ENCODE data around the gene PLXNB2. TPM values are rescaled to one million over a fixed set of nuclear protein-coding genes. Genes with fewer than 3 reads are reported as not detected.

PLXNB2 gene
- total RNA-seq, 4 donors from 2014 or later, result 115 to 218 (median 154) TPM

DNA sequence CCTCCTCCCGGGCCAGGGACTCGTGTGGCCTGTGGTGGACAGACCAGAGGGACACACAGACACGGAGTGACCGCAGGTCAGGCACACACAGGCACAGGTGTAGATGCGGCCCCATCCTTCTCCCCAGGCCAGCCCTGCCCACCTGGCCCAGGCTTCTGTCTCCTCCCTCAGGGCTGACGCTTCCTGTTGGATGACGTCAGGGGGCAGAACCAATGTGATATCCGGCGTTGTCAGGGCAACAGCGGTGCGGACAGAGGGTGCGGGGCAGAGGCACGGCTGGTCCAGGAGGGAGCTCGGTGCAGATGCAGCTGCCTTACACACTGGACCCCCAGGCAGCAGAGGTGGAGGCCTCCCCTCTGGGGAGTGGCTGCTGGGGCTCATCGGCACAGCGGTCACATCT, 59.7 kb downstream of the PLXNB2 start:
- 89% methylated on average over 3 of the region's 16 CpGs for WGBS
- peaks cover 45 to 87% (median 72%) of the 10 kb centered on the region in 4 donors for H3K4me1 ChIP-seq
- TF ChIP-seq, protein P1, sequence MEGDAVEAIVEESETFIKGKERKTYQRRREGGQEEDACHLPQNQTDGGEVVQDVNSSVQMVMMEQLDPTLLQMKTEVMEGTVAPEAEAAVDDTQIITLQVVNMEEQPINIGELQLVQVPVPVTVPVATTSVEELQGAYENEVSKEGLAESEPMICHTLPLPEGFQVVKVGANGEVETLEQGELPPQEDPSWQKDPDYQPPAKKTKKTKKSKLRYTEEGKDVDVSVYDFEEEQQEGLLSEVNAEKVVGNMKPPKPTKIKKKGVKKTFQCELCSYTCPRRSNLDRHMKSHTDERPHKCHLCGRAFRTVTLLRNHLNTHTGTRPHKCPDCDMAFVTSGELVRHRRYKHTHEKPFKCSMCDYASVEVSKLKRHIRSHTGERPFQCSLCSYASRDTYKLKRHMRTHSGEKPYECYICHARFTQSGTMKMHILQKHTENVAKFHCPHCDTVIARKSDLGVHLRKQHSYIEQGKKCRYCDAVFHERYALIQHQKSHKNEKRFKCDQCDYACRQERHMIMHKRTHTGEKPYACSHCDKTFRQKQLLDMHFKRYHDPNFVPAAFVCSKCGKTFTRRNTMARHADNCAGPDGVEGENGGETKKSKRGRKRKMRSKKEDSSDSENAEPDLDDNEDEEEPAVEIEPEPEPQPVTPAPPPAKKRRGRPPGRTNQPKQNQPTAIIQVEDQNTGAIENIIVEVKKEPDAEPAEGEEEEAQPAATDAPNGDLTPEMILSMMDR (IDR thresholded peaks at IDR 0.05), result no peak
- peak in 1 of 2 donors; percentile 8 for TF ChIP-seq POLR2AphosphoS5 (IDR thresholded peaks at IDR 0.05)
- intact Hi-C loops (cut with DNase I), result loop anchor here (10.0 kb wide), 1 partner anchor 227 kb away; the partner anchor contains the start of gene SBF1
- no peaks in the 10 kb centered on the region for H3K9me3 ChIP-seq
- no peak overlapping the region for H3K27ac ChIP-seq (replicated peaks in 1 of 4)
- no peak for DNase-seq (ENCODE audit: extremely low spot score)
- H3K4me3 ChIP-seq, result no peak overlapping the region
- no peaks in the 10 kb centered on the region for H3K27me3 ChIP-seq
- H3K36me3 ChIP-seq, result peaks cover 0 to 22% (median 10%) of the 10 kb centered on the region in 4 donors

DNA sequence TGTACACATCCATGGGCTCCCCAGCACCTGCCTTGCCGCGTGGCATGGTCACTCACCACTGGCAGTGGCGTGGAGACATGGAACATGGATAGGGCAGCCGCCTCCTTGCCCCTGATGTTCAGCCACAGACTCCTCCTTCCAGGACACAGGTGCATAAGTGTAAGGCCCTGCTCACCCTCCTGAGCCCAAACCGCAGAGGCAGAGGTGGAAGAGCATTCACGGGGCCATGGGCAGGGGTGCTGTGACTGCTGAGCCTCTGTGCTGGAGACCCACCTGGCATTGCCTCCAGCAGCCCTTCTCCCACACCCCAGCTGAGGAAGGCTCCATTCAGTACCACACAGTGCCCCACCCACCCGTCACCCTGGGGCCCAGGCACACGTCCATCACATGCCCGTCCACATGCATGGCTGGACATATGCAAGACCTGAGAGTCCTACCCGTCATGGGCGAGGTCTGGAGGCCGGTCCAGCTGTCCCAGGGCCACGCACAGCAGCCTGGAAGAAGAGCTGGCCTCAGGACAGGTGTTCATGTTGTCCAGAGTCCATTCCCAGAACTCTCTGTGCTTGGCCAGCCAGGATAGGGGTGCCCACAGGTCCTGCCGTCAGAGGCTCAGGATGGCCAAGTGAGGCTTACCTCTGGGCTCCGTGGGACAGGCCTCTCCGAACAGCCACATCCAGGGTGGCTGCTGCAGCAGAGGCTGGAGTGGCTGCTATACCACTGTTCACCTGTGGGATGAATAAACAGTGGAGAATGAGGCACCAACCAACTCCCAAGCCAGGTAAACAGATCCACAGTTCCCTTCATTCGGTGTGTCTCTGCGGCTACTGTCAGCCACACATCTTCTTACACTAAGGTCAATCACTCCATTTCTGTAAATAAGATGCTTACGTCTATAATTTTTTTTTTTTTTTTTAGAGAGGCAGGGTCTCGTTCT, 60.9 kb downstream of the PLXNB2 start:
- H3K27me3 ChIP-seq, result no peaks in the 10 kb centered on the region
- no peak for DNase-seq (ENCODE audit: extremely low spot score)
- H3K36me3 ChIP-seq, result peaks cover 0 to 22% (median 10%) of the 10 kb centered on the region in 4 donors
- no peaks in the 10 kb centered on the region for H3K9me3 ChIP-seq
- intact Hi-C loops (cut with DNase I), result loop anchor here (10.0 kb wide), 1 partner anchor 228 kb away; the partner anchor contains the start of gene SBF1
- no peak for TF ChIP-seq EP300 (IDR thresholded peaks at IDR 0.05)
- TF ChIP-seq, protein P1 (IDR thresholded peaks at IDR 0.05), result no peak
- no peak for TF ChIP-seq POLR2A (IDR thresholded peaks at IDR 0.05; ENCODE audit: low read depth)
- TF ChIP-seq POLR2AphosphoS5 (IDR thresholded peaks at IDR 0.05), result no peak
- H3K27ac ChIP-seq (replicated peaks in 1 of 4), result peak overlapping the region in 1 of 4 donors; percentile 97
- WGBS, result 77% methylated on average over 19 of the region's 20 CpGs
- H3K4me3 ChIP-seq, result no peak overlapping the region
- peaks cover 52 to 90% (median 76%) of the 10 kb centered on the region in 4 donors for H3K4me1 ChIP-seq

DNA sequence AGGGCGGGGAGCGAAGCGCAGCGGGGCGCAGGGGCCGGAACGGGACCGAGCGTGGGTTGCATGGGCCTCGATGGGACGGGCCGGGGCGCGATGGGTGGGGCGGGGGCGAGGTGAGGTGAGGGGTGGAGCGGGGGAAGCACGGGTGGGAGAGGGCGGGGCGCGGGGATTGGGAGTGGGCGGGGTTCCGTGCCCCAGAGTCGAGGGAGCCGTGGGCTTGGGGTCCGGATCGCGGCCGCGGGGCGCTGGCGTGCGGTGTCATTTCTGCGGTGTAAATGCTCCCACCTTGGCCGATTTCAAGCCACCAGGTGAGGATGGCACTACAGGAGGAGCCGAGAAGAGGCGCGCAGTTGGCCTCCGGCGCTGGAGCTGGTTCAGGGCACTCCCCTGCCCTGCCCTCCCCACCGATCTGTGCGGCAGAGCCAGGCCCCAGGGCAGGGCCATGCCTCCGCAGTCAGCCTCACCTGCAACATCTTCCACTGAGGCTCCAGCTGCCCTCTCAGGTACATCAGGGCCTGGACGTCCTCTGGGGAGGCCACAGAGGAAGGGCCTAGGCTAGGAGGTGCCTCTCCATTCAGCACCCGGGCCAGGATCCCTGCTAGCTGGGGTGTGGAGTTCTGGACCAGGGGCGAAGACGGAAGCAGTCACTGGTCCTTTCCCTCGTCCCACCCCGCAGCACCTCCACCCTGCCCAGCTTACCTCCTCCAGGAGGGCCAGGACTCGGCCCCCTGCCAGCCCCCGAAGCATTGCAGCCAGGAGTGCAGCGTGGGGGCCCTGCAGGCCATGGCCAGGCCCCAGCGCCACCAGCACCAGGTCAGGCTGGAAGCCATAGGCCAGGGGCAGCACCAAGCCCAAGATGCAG, 62.0 kb downstream of the PLXNB2 start:
- 2% methylated on average over 17 of the region's 53 CpGs for WGBS
- H3K36me3 ChIP-seq, result peaks cover 0 to 26% (median 10%) of the 10 kb centered on the region in 4 donors
- TF ChIP-seq POLR2A (IDR thresholded peaks at IDR 0.05; ENCODE audit: low read depth), result no peak
- no peak for DNase-seq (ENCODE audit: extremely low spot score)
- H3K4me3 ChIP-seq, result peak overlapping the region; percentile 79 to 93 (median 86)
- H3K27me3 ChIP-seq, result no peaks in the 10 kb centered on the region
- H3K4me1 ChIP-seq, result peaks cover 57 to 90% (median 77%) of the 10 kb centered on the region in 4 donors
- H3K9me3 ChIP-seq, result no peaks in the 10 kb centered on the region
- intact Hi-C loops (cut with DNase I), result loop anchor here (10.0 kb wide), 1 partner anchor 229 kb away; the partner anchor contains the start of gene SBF1
- peak overlapping the region; percentile 89 to 97 (median 96) for H3K27ac ChIP-seq (replicated peaks in 1 of 4)

DNA sequence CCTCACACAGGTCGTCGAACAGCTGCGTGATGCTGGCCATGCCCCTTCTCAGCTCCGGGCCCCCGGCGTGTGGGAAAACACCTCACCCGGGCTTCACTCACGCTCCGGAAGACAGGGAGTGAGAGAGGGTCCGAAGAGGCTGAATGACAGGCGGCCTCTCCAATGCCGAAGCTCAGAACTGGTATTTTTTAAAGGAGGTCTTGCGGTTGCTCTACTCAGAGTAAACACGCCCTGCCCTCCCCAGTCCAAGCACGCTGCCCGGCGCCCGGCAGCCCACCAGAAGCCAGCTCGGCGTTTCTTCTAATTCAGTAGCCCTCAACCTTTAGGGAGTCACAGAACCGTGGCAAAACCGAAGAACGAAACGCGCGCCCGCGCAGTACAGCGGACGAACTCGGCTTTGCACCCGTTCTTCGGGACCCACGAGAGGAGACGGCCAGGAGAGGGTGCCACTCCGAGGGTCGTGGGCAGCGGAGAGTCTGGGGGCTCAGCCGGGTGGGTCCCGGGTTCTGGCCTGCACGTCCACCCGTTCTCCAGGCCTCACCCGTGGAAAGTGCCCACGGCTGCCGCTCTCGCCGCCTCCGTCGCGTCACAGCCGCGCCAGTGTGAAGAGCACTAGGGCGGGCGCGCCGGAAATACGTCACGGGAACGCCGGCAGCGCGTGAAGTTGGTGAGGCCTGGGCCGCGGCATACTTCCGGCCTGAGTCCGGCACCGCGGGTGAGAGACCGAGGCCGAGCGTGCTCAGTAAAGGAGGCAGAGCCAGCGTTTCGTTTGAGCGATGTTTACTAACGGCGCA, 62.8 kb downstream of the PLXNB2 start, which contains the start of gene TUBGCP6:
TSS of gene TUBGCP6 (minus strand) at position 604 of the 794 bp plus-strand sequence. CDS start at position 40, 564 bp downstream.
- intact Hi-C loops (cut with DNase I), result loop anchor here (10.0 kb wide), 1 partner anchor 230 kb away; the partner anchor contains the start of gene SBF1

More for the DNA sequence above, 62.8 kb downstream of the PLXNB2 start, which contains the start of gene TUBGCP6:
- DNase-seq (ENCODE audit: extremely low spot score), result peak; percentile 98
- Histone ChIP-seq H3K27me3 (no peaks in the 10 kb centered on the region), H3K36me3 (peaks cover 0 to 34% (median 18%) of the 10 kb centered on the region in 4 donors), H3K4me1 (peaks cover 50 to 85% (median 73%) of the 10 kb centered on the region in 4 donors), H3K4me3 (peak within 1 kb of the TSS; percentile 79 to 93 (median 86)), H3K9me3 (no peaks in the 10 kb centered on the region), H3K27ac (replicated peaks in 1 of 4) (peak within 1 kb of the TSS; percentile 89 to 97 (median 96))
- TF ChIP-seq POLR2AphosphoS5 (IDR thresholded peaks at IDR 0.05) (peak; percentile 98 to 99), POLR2A (IDR thresholded peaks at IDR 0.05; ENCODE audit: low read depth) (peak; percentile 44), EP300 (IDR thresholded peaks at IDR 0.05) (no peak)
- TF ChIP-seq, protein P1 (IDR thresholded peaks at IDR 0.05), result peak in 2 of 3 experiments; percentile 33 to 49
- under 1% methylated on average over 29 of the region's 76 CpGs for WGBS
